ENCODE data around the gene PIP5K1B. TPM values are rescaled to one million over a fixed set of nuclear protein-coding genes. Genes with fewer than 3 reads are reported as not detected.

Gene PIP5K1B
- total RNA-seq, result not detected in 2 replicates

GRCh38 chr9:68704814-68705530 is at the start of gene PIP5K1B:
Gene PIP5K1B (plus strand): TSS chr9:68705240. CDS start chr9:68822615, 117,375 bp downstream.

GRCh38 chr9:69014013-69014412 is 309.0 kb downstream of the PIP5K1B start, which contains the start of gene PRKACG:
Gene PRKACG (minus strand): TSS chr9:69014113. CDS start chr9:69014092, 21 bp downstream.

GRCh38 chr9:69035438-69036308 is 330.6 kb downstream of the PIP5K1B start, which contains the start of gene FXN:
Gene FXN (plus strand): TSS chr9:69035752. CDS start chr9:69035783, 31 bp downstream.

Other genes starting within 250 kb of the PIP5K1B start
- gene TMEM252, start 164.4 kb upstream of the PIP5K1B start, total RNA-seq, result not detected in 2 replicates

Measured in smooth muscle cell of trachea (primary cell).